Tibial nerve (tissue), 4 donors: ENCODE results near the gene KIF22. TPM values are rescaled to one million over a fixed set of nuclear protein-coding genes. Genes with fewer than 3 reads are reported as not detected.

ENCODE experiments used
- DNase-seq, 2 donors: peaks; one replicate each; pipeline ENCODE4 v3.0.0-alpha.2; 2019; ENCODE audit warnings: low spot score in 2 of 2
- H3K27ac ChIP-seq, 4 donors: fragments of 200-600 bp; sonication (generic) in 3 of 4; one replicate each; pipeline ENCODE4 v1.5.1; 2017 to 2019; ENCODE audit warnings: mild to moderate bottlenecking in 1 of 4
- H3K27me3 ChIP-seq, 2 donors: fragments of 200-600 bp; sonication (generic) in 1 of 2; one replicate each; pipeline versions ENCODE4 v1.5.1 to v1.6.0; 2017 to 2019
- H3K36me3 ChIP-seq, 3 donors: fragments of 200-600 bp; sonication (generic); one replicate each; pipeline ENCODE4 v1.5.1; 2018 to 2019
- H3K4me1 ChIP-seq, 4 donors: fragments of 200-600 bp; sonication (generic) in 3 of 4; one replicate each; pipeline ENCODE4 v1.5.1; 2017 to 2019
- H3K4me3 ChIP-seq, 4 donors: fragments of 200-600 bp; sonication (generic) in 3 of 4; one replicate each; pipeline ENCODE4 v1.5.1; 2017 to 2019; ENCODE audit warnings: mild to moderate bottlenecking in 1 of 4, moderate library complexity in 1 of 4
- H3K9me3 ChIP-seq, 4 donors: fragments of 200-600 bp; sonication (generic) in 3 of 4; one replicate each; pipeline ENCODE4 v1.5.1; 2017 to 2019
- CTCF ChIP-seq, 5 experiments: fragments of 200-600 bp in 3 of 5; fragments of 450-650 bp in 2 of 5; sonication (generic) in 3 of 5; IDR thresholded peaks; one replicate each; pipeline ENCODE4 v1.5.1; 2016 to 2019; ENCODE audit warnings: antibody characterized with exemption in 5 of 5, mild to moderate bottlenecking in 3 of 5, moderate library complexity in 2 of 5
- EP300 ChIP-seq, 2 donors: sonication (generic); formaldehyde crosslinking; IDR thresholded peaks; one replicate each; pipeline ENCODE4 v1.6.1; 2017; ENCODE audit warnings: antibody characterized with exemption in 2 of 2, mild to moderate bottlenecking in 1 of 2
- POLR2A ChIP-seq, 2 donors: fragments of 450-650 bp; IDR thresholded peaks; one replicate each; pipeline ENCODE4 v1.6.1; 2017; ENCODE audit warnings: antibody characterized with exemption in 2 of 2, mild to moderate bottlenecking in 2 of 2, moderate library complexity in 2 of 2
- WGBS, 2 donors: methylation state at CpG; one replicate each; pipeline ENCODE4 v1.1.5; 2018; 5-methylcytosine and 5-hydroxymethylcytosine counted together
- total RNA-seq, 4 donors: library from RNA; depleted of rRNA; stranded (reverse); fragments of >200 nt; gene quantifications; one replicate each; pipeline ENCODE4 v1.1.0, GENCODE V29; 2016

KIF22 gene
- total RNA-seq, 4 donors from 2014 or later: 19.9 to 42.8 (median 40.5) TPM

GRCh38 chr16:29802416-29802935 lies 11.9 kb downstream of the KIF22 start:
- no peak for TF ChIP-seq CTCF (IDR thresholded peaks at IDR 0.05)
- no peak for TF ChIP-seq EP300 (IDR thresholded peaks at IDR 0.05)
- TF ChIP-seq POLR2A (IDR thresholded peaks at IDR 0.05): no peak
- H3K9me3 ChIP-seq: no peaks in the 10 kb centered on the region
- no peak overlapping the region for H3K4me3 ChIP-seq
- peaks cover 4 to 43% (median 18%) of the 10 kb centered on the region in 3 donors for H3K36me3 ChIP-seq
- no peak overlapping the region for H3K27ac ChIP-seq
- H3K4me1 ChIP-seq: peaks cover 0 to 17% (median 9%) of the 10 kb centered on the region in 4 donors
- DNase-seq: no peak
- WGBS, 2 donors: 89 to 92% methylated on average over 8 of the region's 8 CpGs
- no peaks in the 10 kb centered on the region for H3K27me3 ChIP-seq

GRCh38 chr16:29804020-29804419 lies 13.5 kb downstream of the KIF22 start:
- WGBS, 2 donors: 76 to 81% methylated on average over 8 of the region's 8 CpGs
- DNase-seq: no peak
- Histone ChIP-seq H3K27ac (peak overlapping the region; percentile 88 to 99 (median 94)), H3K9me3 (no peaks in the 10 kb centered on the region), H3K4me1 (peaks cover 0 to 32% (median 24%) of the 10 kb centered on the region in 4 donors), H3K4me3 (peak overlapping the region in 2 of 4 donors; percentile 51 to 75), H3K27me3 (no peaks in the 10 kb centered on the region), H3K36me3 (peaks cover 0 to 37% (median 14%) of the 10 kb centered on the region in 3 donors)
- TF ChIP-seq CTCF (IDR thresholded peaks at IDR 0.05): no peak
- no peak for TF ChIP-seq POLR2A (IDR thresholded peaks at IDR 0.05)
- TF ChIP-seq EP300 (IDR thresholded peaks at IDR 0.05): no peak

- Histone ChIP-seq H3K27ac (peak overlapping the region; percentile 88 to 99 (median 94)), H3K4me1 (peaks cover 0 to 38% (median 29%) of the 10 kb centered on the region in 4 donors), H3K4me3 (peak overlapping the region; percentile 51 to 85 (median 76)), H3K27me3 (no peaks in the 10 kb centered on the region), H3K9me3 (no peaks in the 10 kb centered on the region), H3K36me3 (peaks cover 0 to 37% (median 12%) of the 10 kb centered on the region in 3 donors)
- 1 to 4% methylated on average over 13 to 26 of the region's 26 CpGs for WGBS, 2 donors
- peak; percentile 30 to 63 for DNase-seq
- TF ChIP-seq CTCF (IDR thresholded peaks at IDR 0.05): no peak
- no peak for TF ChIP-seq POLR2A (IDR thresholded peaks at IDR 0.05)
- TF ChIP-seq EP300 (IDR thresholded peaks at IDR 0.05): no peak
Observed at GRCh38 chr16:29804455-29805231, 14.1 kb downstream of the KIF22 start.

GRCh38 chr16:29805232-29806098 lies 14.9 kb downstream of the KIF22 start:
- no peaks in the 10 kb centered on the region for H3K9me3 ChIP-seq
- H3K27me3 ChIP-seq: no peaks in the 10 kb centered on the region
- TF ChIP-seq CTCF (IDR thresholded peaks at IDR 0.05) (peak in 2 of 5 experiments; percentile 52 to 62), EP300 (IDR thresholded peaks at IDR 0.05) (peak; percentile 77 to 99), POLR2A (IDR thresholded peaks at IDR 0.05) (peak; percentile 55 to 89)
- H3K4me1 ChIP-seq: peaks cover 0 to 47% (median 38%) of the 10 kb centered on the region in 4 donors
- H3K4me3 ChIP-seq: peak overlapping the region; percentile 51 to 85 (median 76)
- peaks cover 0 to 34% (median 8%) of the 10 kb centered on the region in 3 donors for H3K36me3 ChIP-seq
- peak overlapping the region; percentile 88 to 99 (median 94) for H3K27ac ChIP-seq
- WGBS, 2 donors: 0 to 1% methylated on average over 72 to 83 of the region's 103 CpGs
- peak; percentile 95 to 97 for DNase-seq
